Right hindlimb (tissue), 1 donor: ENCODE data around the gene LHFPL3.

Experiments used
- DNase-seq: peaks from one replicate; pipeline ENCODE4 v3.0.0-alpha.2; 2018

Gene LHFPL3

DNA sequence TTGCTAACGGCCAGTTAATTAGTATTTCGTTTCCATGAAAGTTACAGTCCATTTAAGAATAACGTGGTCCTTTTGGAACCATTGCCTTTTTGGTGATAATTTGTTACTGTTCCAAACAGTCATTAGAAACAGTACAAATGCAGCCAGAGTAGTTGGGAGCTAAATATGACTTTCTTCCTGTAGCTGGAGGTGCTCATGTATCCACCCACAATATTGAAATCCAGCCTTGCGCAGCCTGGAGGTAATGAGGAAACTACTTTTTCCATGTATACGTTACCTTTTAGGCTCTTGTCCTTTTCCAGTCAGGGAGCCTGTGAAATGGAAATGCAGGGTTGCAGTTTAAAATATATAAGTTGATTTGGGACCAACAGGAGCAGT lies 43.6 kb downstream of the LHFPL3 start:
- no peak for DNase-seq

- DNase-seq = no peak
Measured at GRCh38 chr7:104382616-104383015, 54.2 kb downstream of the LHFPL3 start.

DNA sequence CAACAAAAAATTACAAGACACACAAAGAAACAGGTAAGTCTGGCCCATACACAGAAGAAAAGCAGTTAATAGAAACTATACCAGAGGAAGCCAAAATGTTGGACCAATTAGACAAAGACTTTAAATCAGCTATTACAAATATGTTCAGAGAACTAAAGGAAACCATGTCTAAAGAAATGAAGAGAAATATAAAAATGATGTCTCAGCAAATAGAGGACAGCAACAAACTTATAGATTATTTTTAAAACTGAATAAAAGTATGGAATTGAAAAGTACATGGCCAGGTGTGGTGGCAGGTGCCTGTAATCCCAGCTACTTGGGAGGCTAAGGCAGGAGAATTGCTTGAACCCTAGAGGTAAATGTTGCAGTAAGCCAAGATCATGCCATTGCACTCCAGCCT lies 58.5 kb downstream of the LHFPL3 start:
- no peak for DNase-seq

GRCh38 chr7:104388222-104388621 lies 59.8 kb downstream of the LHFPL3 start:
- DNase-seq = no peak

GRCh38 chr7:104395162-104395561 lies 66.8 kb downstream of the LHFPL3 start:
- no peak for DNase-seq

DNA sequence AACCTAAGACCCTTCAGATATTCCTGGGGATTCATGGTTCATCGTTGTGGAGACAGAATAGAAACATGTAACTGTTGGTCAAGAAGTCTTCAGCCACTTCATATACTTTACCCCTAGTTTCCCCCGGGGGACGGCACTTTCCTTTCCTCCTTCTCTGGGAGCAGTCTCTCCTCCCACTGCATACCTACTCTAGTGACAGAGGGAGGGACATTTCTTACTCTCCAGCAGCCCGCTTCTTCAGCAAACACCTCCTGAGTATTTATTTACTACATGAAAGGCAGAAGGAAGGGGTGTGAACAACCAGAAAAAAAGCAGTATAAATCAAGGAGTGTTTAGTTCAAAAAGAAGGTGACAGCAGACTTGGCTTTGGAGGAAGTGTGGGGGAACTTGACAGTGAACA lies 69.0 kb downstream of the LHFPL3 start:
- no peak for DNase-seq

DNA sequence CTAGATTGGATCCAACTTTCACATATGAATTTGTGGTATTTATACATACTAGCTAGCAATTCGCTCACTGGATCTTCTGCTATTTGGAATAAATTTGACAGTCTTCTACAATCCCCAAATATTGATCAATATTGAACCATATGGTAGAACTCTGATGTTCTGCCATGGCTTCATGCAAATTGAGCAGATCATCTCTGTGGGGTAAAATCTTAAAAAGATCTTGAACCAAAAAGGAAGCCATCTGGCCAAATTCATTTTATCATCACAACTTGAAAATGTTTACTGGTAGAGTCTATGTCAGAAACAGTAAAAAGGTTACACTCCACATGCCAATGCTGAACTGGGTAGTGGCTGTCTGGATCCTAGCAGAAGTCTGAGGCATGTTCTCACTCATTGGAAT lies 80.0 kb downstream of the LHFPL3 start:
- no peak for DNase-seq

DNA sequence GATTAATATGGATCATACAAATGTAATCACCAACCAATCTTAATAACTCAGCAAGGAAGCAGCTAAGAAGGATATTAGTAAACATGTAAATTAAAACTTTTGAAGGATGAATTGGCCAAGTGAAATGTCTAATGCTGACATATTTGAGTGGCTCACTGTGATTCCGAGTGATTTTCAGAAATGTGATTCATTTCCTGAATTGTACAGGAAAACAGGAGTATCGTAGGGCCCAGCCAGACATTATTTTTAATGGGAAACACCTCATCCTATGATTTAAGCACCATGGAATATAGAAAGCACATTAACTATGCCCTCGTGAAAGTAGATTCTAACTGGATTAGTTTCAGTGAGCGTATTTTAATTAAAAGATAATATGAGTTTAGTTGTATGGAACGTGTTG lies 82.3 kb downstream of the LHFPL3 start:
- DNase-seq = no peak

DNA sequence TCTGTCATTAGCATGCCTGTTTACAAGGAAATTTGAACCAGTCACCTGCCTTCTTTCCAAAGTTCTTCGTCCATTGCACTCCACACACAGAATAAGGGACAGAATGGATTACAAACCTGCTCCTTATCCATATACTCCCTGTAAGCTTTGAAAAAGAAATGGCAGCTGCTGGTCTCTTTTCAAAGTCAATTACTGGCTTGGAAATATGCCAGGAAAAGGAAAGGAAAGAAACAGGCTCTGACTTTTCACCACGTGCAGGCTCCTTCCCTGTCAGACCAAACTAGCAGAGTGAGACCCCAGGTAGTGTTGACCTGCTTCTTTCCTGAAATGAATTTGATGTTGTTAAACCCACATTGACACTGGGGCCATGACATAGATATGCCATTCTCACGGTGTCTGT lies 84.5 kb downstream of the LHFPL3 start:
- no peak for DNase-seq

GRCh38 chr7:104414216-104414615 lies 85.8 kb downstream of the LHFPL3 start:
- no peak for DNase-seq

GRCh38 chr7:104415700-104416099 lies 87.3 kb downstream of the LHFPL3 start:
- DNase-seq = no peak

GRCh38 chr7:104416866-104417393 lies 88.5 kb downstream of the LHFPL3 start:
- DNase-seq = no peak

DNA sequence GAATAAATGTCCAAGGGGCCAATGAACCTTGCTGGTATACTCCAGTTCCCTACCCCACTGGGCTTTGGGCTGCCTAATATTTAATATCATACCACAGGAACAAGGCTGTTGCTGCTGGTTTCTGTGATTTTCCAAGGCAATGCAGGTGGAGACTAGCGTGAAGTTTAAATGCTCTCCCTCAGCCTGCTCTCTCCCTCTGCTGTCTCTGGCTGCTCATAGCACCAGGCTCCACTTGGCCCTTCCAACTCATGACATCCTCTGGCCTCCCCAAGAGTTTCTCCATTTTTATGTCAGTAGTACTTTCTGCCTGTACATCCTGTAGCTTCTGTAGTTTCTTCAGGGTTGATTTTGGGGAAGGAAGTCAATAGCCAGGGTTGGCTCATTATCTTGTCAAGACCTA lies 103.5 kb downstream of the LHFPL3 start:
- DNase-seq = no peak

DNA sequence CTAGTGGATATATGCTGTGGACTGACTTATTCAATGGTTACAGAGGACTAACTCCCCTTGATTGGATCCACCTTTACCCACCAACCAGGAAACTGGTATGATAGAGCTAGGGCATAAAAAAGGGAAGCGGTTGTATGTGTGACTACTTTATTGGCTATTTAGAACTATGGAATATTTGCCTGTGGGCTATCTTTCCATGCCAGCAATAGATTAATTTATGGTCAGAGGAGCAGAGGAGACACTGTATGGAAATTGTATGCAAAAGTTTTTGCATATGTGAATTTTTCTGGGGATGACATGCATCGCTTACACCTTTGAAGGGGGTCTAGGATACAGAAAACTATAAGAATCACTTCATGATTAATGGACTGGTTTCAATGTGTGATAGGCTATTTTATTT lies 105.7 kb downstream of the LHFPL3 start:
- no peak for DNase-seq

GRCh38 chr7:104442481-104442880 lies 114.1 kb downstream of the LHFPL3 start:
- no peak for DNase-seq

DNA sequence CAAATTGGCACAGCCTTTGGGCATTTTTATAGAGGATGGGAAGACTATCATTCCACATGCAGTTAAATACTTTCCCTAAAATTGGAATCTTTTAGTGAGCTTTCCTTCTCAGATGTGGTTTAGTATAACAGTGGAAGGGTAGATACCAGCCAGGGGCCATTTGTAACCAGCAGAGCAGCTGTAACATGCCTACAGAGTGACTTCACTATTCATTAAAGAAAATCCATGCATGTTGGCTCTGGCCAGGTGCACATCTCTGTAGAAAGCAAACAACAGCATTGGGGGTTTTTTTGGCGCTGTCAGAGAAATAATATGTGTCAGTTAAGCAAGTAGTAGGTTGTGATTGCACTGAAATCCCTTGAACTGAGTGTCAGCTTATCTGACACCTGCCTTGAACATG lies 115.6 kb downstream of the LHFPL3 start:
- no peak for DNase-seq

- DNase-seq = no peak
Measured at GRCh38 chr7:104445393-104445792, 117.0 kb downstream of the LHFPL3 start.

DNA sequence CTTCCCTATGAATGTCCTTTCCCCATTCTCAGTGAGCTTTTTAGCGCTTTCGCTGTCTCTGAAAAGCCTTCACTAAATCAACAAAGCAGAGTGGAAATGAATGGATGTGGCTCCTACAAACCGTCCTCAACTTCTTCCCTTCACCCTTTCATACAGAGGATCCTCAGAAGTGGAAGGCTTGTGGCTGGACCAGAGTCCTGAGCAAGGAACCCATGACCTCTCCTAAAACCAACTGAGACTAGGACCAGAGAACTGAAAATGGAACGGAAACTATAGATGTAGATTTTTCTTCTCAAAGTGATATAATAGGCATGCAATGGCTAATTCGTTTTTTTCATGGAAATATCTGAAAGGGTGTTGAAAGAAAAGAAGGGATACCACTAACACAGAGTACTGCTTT lies 122.5 kb downstream of the LHFPL3 start:
- no peak for DNase-seq

GRCh38 chr7:104453190-104453589 lies 124.8 kb downstream of the LHFPL3 start:
- no peak for DNase-seq

- no peak for DNase-seq
Measured at GRCh38 chr7:104458875-104459274, 130.5 kb downstream of the LHFPL3 start.

- DNase-seq = no peak
Measured at GRCh38 chr7:104469166-104469820, 140.9 kb downstream of the LHFPL3 start.

DNA sequence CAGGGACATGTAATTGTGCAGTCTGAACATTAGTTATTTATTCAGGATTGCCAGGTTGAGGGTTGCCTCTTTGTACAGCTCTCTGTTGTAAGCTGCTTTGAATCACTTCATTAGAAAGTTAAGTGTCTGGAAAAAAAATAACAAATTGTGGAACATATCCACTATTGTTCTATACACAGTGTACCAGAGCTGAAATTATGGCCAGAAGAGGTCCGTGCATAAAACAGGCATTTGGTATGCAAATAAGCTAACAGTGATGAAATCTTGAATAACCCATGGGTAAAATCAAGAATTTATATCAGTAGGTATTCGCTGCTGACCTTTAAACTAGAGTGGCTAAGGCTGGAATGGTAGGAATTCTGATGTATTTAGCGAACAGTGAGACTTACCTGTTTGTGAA lies 152.1 kb downstream of the LHFPL3 start:
- DNase-seq = no peak

DNA sequence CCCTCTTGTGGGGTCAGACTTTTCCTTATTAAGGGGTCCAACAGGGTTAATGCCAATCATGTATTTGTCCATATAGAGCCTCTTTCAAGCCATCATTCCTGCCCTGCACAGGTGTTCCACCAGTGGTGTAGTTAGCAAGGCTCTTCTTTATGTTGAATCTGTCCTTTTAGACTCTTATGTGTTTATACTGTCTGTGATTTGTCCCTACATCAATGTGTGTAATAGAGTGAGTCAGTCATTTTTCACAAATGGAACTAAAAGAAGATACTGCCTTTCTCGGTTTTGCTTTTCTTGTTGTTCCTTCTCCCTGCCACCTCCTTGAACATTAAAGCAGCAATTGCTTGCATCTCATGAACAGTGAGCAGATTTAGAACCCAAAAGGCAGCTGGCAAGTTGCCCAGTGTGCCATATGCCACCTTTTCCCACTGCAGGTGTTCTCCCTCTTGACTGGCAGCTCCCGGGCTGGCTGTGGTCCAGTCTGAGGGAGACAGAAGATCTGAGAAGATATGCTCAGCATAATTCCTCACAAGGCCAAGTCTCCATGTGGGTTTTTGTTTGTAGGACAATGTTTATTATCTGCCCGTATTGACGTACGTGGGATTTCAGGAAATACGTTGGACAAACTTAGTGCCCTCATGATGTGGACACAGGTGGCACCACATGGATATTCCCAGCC lies 154.1 kb downstream of the LHFPL3 start:
- no peak for DNase-seq

GRCh38 chr7:104486931-104487330 lies 158.5 kb downstream of the LHFPL3 start:
- no peak for DNase-seq

GRCh38 chr7:104487642-104488041 lies 159.2 kb downstream of the LHFPL3 start:
- DNase-seq = no peak
